Measurements from ENCODE around the gene FKBP15.
"Not testable (repeated sequence)": the region's sequence is repeated elsewhere in the genome, so short reads cannot be mapped to it uniquely, and the experiment has no call there.

FKBP15 gene

GRCh38 chr9:113139225-113139829, 81.8 kb downstream of the FKBP15 start:
- Histone ChIP-seq H3K27me3 (ENCODE audit: control insufficient read depth, insufficient read depth, low read length) (peaks cover 2% of the 10 kb centered on the region), H3K9ac (ENCODE audit: low read depth, low read length) (no peak overlapping the region), H3K4me3 (ENCODE audit: low read depth, low read length) (no peak overlapping the region), H3K36me3 (ENCODE audit: control insufficient read depth, insufficient read depth, low read length) (no peaks in the 10 kb centered on the region), H3K4me1 (ENCODE audit: control insufficient read depth, insufficient read depth, low read length) (no peaks in the 10 kb centered on the region), H3K9me3 (ENCODE audit: control insufficient read depth, insufficient read depth, low read length) (no peaks in the 10 kb centered on the region)

GRCh38 chr9:113138760-113139159, 82.3 kb downstream of the FKBP15 start:
- no peaks in the 10 kb centered on the region for H3K4me1 ChIP-seq (ENCODE audit: control insufficient read depth, insufficient read depth, low read length)
- peaks cover 5% of the 10 kb centered on the region for H3K27me3 ChIP-seq (ENCODE audit: control insufficient read depth, insufficient read depth, low read length)
- no peak overlapping the region for H3K4me3 ChIP-seq (ENCODE audit: low read depth, low read length)
- no peak overlapping the region for H3K9ac ChIP-seq (ENCODE audit: low read depth, low read length)
- no peaks in the 10 kb centered on the region for H3K9me3 ChIP-seq (ENCODE audit: control insufficient read depth, insufficient read depth, low read length)
- H3K36me3 ChIP-seq (ENCODE audit: control insufficient read depth, insufficient read depth, low read length), result no peaks in the 10 kb centered on the region

DNA sequence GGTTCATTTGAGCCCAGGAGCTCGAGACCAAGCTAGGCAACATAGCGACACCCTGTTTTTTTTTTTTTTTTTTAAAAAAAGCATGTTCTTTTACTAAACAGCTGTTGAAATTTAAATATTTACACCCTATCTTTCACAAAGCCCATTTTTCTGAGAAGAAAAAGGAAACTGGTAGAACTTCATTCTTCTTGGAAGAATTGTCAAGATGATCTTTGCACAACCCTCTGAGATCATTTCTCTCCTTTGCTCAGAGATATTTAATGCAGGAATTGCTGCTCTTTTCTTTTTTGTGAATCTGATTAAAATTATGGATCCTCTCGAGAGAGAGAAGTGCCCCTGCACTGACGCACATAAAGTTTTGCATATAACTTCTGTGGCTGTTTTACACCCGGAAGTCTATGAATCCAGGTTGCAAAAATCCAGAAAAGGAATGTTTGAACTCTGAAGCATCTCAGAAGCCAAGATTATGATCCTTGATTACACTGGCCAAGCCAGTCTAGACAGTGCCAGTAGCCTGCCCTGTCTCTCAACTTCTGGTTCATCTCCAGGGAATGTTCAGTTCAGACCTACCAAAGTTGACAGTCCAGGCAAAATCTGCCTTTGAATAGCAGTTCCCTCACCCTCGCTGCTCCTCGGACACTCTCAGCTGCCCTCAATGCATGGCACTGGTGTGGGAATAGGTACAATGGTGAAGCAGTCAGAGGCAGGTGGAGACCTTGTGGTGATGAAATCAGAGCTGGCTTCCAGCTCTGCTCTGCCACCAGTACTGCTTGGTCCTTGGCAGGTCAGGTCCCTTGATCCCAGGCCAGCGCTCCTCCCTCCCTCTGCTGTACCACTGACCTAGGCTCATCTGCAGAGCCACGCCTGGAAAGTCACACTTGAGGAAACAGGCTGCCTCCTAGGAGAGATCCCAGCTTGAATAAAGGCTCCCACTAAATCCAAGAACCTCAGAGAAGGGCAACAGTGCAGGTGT, 83.6 kb downstream of the FKBP15 start:
- Histone ChIP-seq H3K27me3 (ENCODE audit: control insufficient read depth, insufficient read depth, low read length) (peaks cover 5% of the 10 kb centered on the region), H3K9me3 (ENCODE audit: control insufficient read depth, insufficient read depth, low read length) (no peaks in the 10 kb centered on the region), H3K9ac (ENCODE audit: low read depth, low read length) (no peak overlapping the region), H3K4me3 (ENCODE audit: low read depth, low read length) (no peak overlapping the region), H3K4me1 (ENCODE audit: control insufficient read depth, insufficient read depth, low read length) (no peaks in the 10 kb centered on the region), H3K36me3 (ENCODE audit: control insufficient read depth, insufficient read depth, low read length) (no peaks in the 10 kb centered on the region)

DNA sequence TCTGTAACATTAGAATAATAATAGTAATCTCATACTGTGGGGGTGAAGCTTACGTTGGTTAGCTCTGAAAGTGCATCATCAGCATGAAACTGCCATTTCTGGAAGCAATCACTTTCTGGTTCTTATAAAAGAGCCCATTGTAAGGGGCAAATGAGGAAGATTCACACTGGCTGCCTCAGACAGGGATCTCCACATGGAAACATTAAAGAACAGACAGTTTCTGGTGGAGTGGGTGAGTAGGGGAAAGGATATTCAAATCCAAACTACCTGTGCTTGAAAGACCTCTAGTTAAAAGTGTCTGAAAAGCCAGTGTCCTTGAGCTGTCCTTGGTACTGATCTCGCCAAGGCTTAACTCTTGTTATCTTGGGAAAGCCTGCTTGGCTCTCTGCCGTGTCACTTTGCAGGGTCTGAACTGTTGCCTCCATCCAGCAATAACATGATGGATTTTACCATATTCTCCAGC, 89.4 kb downstream of the FKBP15 start:
- no peak overlapping the region for H3K9ac ChIP-seq (ENCODE audit: low read depth, low read length)
- H3K27me3 ChIP-seq (ENCODE audit: control insufficient read depth, insufficient read depth, low read length), result peaks cover 3% of the 10 kb centered on the region
- no peaks in the 10 kb centered on the region for H3K36me3 ChIP-seq (ENCODE audit: control insufficient read depth, insufficient read depth, low read length)
- H3K4me1 ChIP-seq (ENCODE audit: control insufficient read depth, insufficient read depth, low read length), result no peaks in the 10 kb centered on the region
- H3K9me3 ChIP-seq (ENCODE audit: control insufficient read depth, insufficient read depth, low read length), result no peaks in the 10 kb centered on the region
- H3K4me3 ChIP-seq (ENCODE audit: low read depth, low read length), result no peak overlapping the region

GRCh38 chr9:113129884-113130283, 91.2 kb downstream of the FKBP15 start:
- Histone ChIP-seq H3K4me3 (ENCODE audit: low read depth, low read length) (no peak overlapping the region), H3K4me1 (ENCODE audit: control insufficient read depth, insufficient read depth, low read length) (no peaks in the 10 kb centered on the region), H3K36me3 (ENCODE audit: control insufficient read depth, insufficient read depth, low read length) (no peaks in the 10 kb centered on the region), H3K27me3 (ENCODE audit: control insufficient read depth, insufficient read depth, low read length) (peaks cover 3% of the 10 kb centered on the region), H3K9ac (ENCODE audit: low read depth, low read length) (no peak overlapping the region), H3K9me3 (ENCODE audit: control insufficient read depth, insufficient read depth, low read length) (no peaks in the 10 kb centered on the region)

GRCh38 chr9:113129466-113129865, 91.6 kb downstream of the FKBP15 start:
- no peaks in the 10 kb centered on the region for H3K36me3 ChIP-seq (ENCODE audit: control insufficient read depth, insufficient read depth, low read length)
- no peak overlapping the region for H3K9ac ChIP-seq (ENCODE audit: low read depth, low read length)
- H3K9me3 ChIP-seq (ENCODE audit: control insufficient read depth, insufficient read depth, low read length), result no peaks in the 10 kb centered on the region
- no peaks in the 10 kb centered on the region for H3K4me1 ChIP-seq (ENCODE audit: control insufficient read depth, insufficient read depth, low read length)
- no peak overlapping the region for H3K4me3 ChIP-seq (ENCODE audit: low read depth, low read length)
- peaks cover 3% of the 10 kb centered on the region for H3K27me3 ChIP-seq (ENCODE audit: control insufficient read depth, insufficient read depth, low read length)

DNA sequence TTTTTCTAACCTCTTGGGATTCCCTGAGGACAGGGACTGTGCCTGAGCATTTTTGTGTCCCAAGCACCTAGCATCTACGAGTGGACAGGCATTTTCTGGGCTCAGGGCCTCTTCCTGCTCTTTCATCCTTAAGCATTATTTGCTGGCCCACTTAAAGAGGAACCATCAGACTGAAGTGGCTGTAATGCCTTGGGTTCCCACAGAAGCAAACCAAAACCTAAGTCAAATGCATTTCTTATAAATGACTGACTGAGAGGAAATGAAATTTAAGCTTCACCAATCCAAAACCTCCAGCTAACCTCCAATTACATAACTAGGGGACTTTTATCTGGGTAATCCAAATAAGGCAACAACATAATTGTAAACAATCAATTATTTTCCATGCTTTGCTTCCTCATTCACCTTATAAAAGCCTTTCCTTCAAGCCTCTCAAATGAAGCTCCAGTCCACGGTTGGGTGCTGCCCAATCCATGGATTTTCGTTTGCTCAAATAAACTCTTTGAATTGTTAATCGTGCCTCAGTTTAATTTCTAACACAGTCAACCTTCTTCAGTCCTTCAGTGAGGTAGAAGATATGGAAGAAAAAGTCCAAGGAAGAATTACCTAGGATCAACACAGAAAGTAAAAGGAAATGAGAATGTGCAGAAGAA, 95.6 kb downstream of the FKBP15 start:
- H3K4me3 ChIP-seq (ENCODE audit: low read depth, low read length), result no peak overlapping the region
- H3K4me1 ChIP-seq (ENCODE audit: control insufficient read depth, insufficient read depth, low read length), result no peaks in the 10 kb centered on the region
- H3K9ac ChIP-seq (ENCODE audit: low read depth, low read length), result no peak overlapping the region
- no peaks in the 10 kb centered on the region for H3K36me3 ChIP-seq (ENCODE audit: control insufficient read depth, insufficient read depth, low read length)
- H3K9me3 ChIP-seq (ENCODE audit: control insufficient read depth, insufficient read depth, low read length), result no peaks in the 10 kb centered on the region
- no peaks in the 10 kb centered on the region for H3K27me3 ChIP-seq (ENCODE audit: control insufficient read depth, insufficient read depth, low read length)

- not testable (repeated sequence) for H3K9me3 ChIP-seq (ENCODE audit: control insufficient read depth, insufficient read depth, low read length); H3K4me1 ChIP-seq (ENCODE audit: control insufficient read depth, insufficient read depth, low read length); H3K9ac ChIP-seq (ENCODE audit: low read depth, low read length); H3K36me3 ChIP-seq (ENCODE audit: control insufficient read depth, insufficient read depth, low read length); H3K4me3 ChIP-seq (ENCODE audit: low read depth, low read length); H3K27me3 ChIP-seq (ENCODE audit: control insufficient read depth, insufficient read depth, low read length)
Measured at GRCh38 chr9:113118829-113119228, 102.2 kb downstream of the FKBP15 start.
